ENCODE data around the gene GUCY2C. TPM values are rescaled to one million over a fixed set of nuclear protein-coding genes. Genes with fewer than 3 reads are reported as not detected.
A peak's percentile ranks its signal among the peaks of the same experiment; 100 is the strongest.

GUCY2C gene
- total RNA-seq, 4 donors from 2014 or later = 0.19 TPM; not detected in 3

DNA sequence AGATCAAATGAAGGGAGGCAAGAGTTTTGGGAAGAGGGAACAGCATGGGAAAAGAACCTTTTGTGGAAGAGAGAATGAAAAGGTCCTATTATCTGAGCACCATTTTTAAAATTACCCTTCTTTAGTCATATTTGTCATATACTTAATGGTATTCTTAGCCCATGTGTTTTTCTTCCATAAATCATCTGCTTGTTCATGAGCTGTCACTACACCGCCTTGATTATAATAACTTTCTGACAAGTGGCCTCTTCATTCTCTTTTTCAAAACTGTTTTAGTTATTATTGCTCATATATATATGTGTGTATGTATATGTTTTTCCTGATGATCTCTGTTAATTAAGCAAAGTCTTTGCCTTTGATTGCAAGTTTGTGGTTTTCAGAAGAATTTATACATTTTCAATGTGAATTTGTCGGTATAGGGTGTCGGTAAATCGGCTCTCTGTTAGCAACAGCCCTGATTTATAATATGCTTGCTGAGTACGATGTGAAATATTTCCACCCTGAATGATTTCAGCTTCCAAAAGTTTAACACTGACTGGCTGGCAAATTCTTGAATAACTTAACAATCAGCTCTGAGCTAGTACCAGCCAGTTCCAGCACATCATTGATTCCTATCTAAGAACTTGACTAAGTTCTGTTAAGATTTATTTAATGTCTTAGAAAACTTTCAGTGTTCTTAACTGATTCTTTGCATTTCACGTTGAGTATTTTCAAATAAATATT, 49.2 kb downstream of the GUCY2C start:
- intact Hi-C loops (cut with DNase I) = no loop called here
- Histone ChIP-seq H3K4me1 (no peaks in the 10 kb centered on the region), H3K4me3 (no peak overlapping the region), H3K36me3 (no peaks in the 10 kb centered on the region), H3K9me3 (no peaks in the 10 kb centered on the region), H3K27ac (no peak overlapping the region), H3K27me3 (no peaks in the 10 kb centered on the region)
- WGBS, 2 donors = 84 to 87% methylated on average over 6 of the region's 6 CpGs
- no peak for DNase-seq
- TF ChIP-seq POLR2A (IDR thresholded peaks at IDR 0.05) = no peak

DNA sequence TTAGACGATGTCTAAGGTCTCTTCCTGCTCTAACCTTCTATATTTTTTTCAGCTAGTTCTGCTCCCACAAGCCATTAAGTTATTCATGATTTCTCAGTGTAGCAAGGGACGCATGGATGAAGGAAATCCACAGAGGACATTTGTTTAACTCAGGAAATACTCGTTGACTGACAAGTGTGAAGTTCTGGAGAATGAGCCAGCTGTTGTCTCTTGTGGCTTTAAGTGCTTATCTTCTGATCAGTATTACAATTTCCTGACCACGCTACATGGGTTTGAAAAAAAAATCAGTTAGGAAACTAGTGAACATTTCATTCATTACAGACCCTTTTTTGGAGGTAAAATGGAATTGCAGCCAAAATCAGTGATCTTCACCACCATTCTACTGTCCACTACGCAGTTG, 53.1 kb downstream of the GUCY2C start:
- no peaks in the 10 kb centered on the region for H3K36me3 ChIP-seq
- 42 to 66% methylated on average over 5 of the region's 5 CpGs for WGBS, 2 donors
- intact Hi-C loops (cut with DNase I) = no loop called here
- H3K27me3 ChIP-seq = no peaks in the 10 kb centered on the region
- H3K27ac ChIP-seq = no peak overlapping the region
- no peaks in the 10 kb centered on the region for H3K9me3 ChIP-seq
- no peak for TF ChIP-seq POLR2A (IDR thresholded peaks at IDR 0.05)
- no peak overlapping the region for H3K4me3 ChIP-seq
- no peak for DNase-seq
- no peaks in the 10 kb centered on the region for H3K4me1 ChIP-seq

DNA sequence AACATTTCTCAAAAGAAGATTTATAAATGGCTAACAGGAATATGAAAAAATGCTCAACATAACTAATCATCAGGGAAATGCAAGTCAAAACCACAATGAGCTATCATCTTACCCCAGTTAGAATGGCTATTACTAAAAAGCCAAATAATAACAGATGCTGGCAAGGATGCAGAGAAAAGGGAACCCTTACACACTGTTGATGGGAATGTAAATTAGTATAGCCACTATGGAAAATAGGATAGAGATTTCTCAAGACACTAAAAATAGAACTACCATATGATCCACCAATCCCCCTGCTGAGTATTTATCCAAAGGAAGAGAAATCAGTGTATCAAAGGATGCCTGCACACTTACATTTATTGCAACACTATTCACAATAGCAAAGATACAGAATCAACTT, 58.3 kb downstream of the GUCY2C start:
- H3K9me3 ChIP-seq = peaks cover 0 to 12% (median 0%) of the 10 kb centered on the region in 3 donors
- H3K4me1 ChIP-seq = no peaks in the 10 kb centered on the region
- no peaks in the 10 kb centered on the region for H3K27me3 ChIP-seq
- no peak overlapping the region for H3K27ac ChIP-seq
- no peaks in the 10 kb centered on the region for H3K36me3 ChIP-seq
- no peak overlapping the region for H3K4me3 ChIP-seq
- TF ChIP-seq, protein P1, sequence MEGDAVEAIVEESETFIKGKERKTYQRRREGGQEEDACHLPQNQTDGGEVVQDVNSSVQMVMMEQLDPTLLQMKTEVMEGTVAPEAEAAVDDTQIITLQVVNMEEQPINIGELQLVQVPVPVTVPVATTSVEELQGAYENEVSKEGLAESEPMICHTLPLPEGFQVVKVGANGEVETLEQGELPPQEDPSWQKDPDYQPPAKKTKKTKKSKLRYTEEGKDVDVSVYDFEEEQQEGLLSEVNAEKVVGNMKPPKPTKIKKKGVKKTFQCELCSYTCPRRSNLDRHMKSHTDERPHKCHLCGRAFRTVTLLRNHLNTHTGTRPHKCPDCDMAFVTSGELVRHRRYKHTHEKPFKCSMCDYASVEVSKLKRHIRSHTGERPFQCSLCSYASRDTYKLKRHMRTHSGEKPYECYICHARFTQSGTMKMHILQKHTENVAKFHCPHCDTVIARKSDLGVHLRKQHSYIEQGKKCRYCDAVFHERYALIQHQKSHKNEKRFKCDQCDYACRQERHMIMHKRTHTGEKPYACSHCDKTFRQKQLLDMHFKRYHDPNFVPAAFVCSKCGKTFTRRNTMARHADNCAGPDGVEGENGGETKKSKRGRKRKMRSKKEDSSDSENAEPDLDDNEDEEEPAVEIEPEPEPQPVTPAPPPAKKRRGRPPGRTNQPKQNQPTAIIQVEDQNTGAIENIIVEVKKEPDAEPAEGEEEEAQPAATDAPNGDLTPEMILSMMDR (IDR thresholded peaks at IDR 0.05) = no peak
- TF ChIP-seq POLR2A (IDR thresholded peaks at IDR 0.05) = no peak
- intact Hi-C loops (cut with DNase I) = no loop called here
- DNase-seq = no peak

DNA sequence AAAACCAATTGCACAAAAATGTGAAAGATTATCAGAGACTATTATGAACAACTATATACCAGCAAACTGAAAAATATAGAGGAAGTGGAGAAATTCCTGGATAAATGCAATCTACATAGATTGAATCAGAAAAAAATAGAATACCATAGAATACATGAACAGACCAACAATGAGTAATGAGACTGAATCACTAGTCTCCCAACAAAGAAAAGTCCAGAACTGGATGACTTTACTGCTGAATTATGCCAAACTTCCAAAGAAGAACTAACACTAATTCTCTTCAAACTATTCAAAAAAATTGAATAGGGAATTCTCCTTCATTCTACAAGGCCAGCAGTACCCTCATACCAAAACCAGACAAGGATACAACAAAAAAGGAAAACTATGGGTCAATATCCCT, 60.6 kb downstream of the GUCY2C start:
- Histone ChIP-seq H3K27me3 (no peaks in the 10 kb centered on the region), H3K4me1 (no peaks in the 10 kb centered on the region), H3K4me3 (no peak overlapping the region), H3K9me3 (peaks cover 0 to 12% (median 0%) of the 10 kb centered on the region in 3 donors), H3K36me3 (no peaks in the 10 kb centered on the region), H3K27ac (no peak overlapping the region)
- TF ChIP-seq, protein P1 (IDR thresholded peaks at IDR 0.05) = no peak
- TF ChIP-seq POLR2A (IDR thresholded peaks at IDR 0.05) = no peak
- no peak for DNase-seq
- intact Hi-C loops (cut with DNase I) = no loop called here

DNA sequence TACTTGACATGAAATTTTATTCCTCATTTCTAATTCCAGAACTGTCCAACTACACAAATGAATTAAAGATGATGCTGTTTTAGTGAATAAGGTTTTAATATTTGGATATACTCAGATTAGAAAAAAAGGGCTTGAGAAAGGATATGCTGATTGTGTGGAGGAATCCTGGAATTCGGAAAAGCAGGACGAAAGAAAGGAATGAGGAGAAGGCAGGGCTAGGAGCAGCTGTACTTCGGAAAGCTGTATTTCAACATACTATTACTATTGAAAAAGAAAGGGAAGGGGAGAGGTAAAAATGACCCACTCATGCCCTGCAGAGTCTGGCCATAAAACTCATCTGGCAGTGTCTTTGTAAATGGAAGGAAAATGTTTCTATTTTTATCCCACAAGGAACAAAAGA, 65.6 kb downstream of the GUCY2C start:
- Histone ChIP-seq H3K4me1 (peaks cover 0 to 7% (median 0%) of the 10 kb centered on the region in 3 donors), H3K27ac (no peak overlapping the region), H3K36me3 (no peaks in the 10 kb centered on the region), H3K27me3 (no peaks in the 10 kb centered on the region), H3K9me3 (peaks cover 0 to 2% (median 0%) of the 10 kb centered on the region in 3 donors), H3K4me3 (no peak overlapping the region)
- TF ChIP-seq, protein P1 (IDR thresholded peaks at IDR 0.05) = no peak
- no peak for TF ChIP-seq POLR2A (IDR thresholded peaks at IDR 0.05)
- 49 to 52% methylated on average over 3 of the region's 3 CpGs for WGBS, 2 donors
- no peak for DNase-seq
- intact Hi-C loops (cut with DNase I) = no loop called here

DNA sequence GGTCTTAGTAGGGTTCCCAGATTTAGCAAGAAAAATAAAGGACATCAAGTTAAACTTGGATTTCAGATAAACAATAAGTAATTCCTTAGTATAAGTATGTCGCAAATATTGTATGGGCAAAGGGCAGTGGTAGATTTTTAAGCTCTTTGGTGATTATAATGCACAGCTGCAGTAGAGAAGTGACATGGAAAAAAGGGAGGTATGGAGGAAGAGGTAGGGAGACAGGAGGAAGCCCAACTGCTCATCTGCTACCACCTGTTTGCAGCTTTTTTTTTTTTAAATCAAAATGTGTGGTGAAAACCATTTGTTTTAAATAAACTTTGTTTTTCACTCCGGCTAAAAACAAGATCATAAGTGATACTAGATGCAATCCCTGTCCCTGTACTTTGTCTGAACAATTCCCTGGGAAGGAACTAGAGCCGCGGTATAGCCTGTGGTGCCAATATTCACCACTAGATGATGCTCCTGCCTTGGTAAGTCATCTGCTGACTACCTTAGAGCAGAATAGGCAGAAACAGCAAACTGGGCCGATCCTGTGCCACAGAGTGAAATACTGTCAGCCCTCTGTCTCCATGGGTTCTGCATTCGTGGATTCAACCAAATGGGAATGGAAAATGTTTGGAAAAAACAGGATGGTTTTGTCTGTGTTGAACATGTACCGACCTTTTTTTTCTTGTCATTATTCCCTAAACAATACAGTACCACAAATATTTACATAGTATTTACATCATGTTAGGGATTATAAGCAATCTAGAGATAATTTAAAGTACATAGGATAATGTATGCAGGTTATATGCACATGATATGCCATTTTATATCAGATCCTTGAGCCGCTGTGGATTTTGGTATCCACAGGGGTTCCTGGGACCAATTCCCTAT, 66.3 kb downstream of the GUCY2C start:
- WGBS, 2 donors = 17 to 27% methylated on average over 8 of the region's 8 CpGs
- no peak for DNase-seq
- no peak for TF ChIP-seq POLR2A (IDR thresholded peaks at IDR 0.05)
- TF ChIP-seq, protein P1 (IDR thresholded peaks at IDR 0.05) = peak; percentile 88 to 99 (median 92)
- no peak overlapping the region for H3K27ac ChIP-seq
- peaks cover 0 to 7% (median 0%) of the 10 kb centered on the region in 3 donors for H3K4me1 ChIP-seq
- H3K4me3 ChIP-seq = no peak overlapping the region
- intact Hi-C loops (cut with DNase I) = no loop called here
- H3K27me3 ChIP-seq = no peaks in the 10 kb centered on the region
- H3K36me3 ChIP-seq = no peaks in the 10 kb centered on the region
- no peaks in the 10 kb centered on the region for H3K9me3 ChIP-seq

Measured in esophagus squamous epithelium (tissue), 5 donors.